HepG2 (cell line): ENCODE results near the gene SIRT7. TPM values are rescaled to one million over a fixed set of nuclear protein-coding genes. Genes with fewer than 3 reads are reported as not detected.

Experiments
- CBX5 ChIP-seq: sonication (generic); formaldehyde crosslinking; IDR thresholded peaks from 2 replicates; pipeline ENCODE4 v1.4.0; 2020; ENCODE audit warnings: missing genetic modification reagents, borderline replicate concordance
- CCDC6 ChIP-seq: sonication (generic); formaldehyde crosslinking; IDR thresholded peaks from 2 replicates; pipeline ENCODE4 v1.8.1; 2022; ENCODE audit warnings: mild to moderate bottlenecking, missing genetic modification reagents, moderate library complexity
- CENPX ChIP-seq: sonication (generic); formaldehyde crosslinking; IDR thresholded peaks from 2 replicates; pipeline ENCODE4 v1.9.0; 2021; ENCODE audit warnings: mild to moderate bottlenecking, missing genetic modification reagents, moderate library complexity
- JARID2 ChIP-seq: sonication (generic); formaldehyde crosslinking; IDR thresholded peaks from 2 replicates; pipeline ENCODE4 v1.8.1; 2023; ENCODE audit warnings: missing genetic modification reagents, inconsistent platforms; ENCODE audit not compliant: insufficient replicate concordance
- MTA1 ChIP-seq: sonication (generic); formaldehyde crosslinking; IDR thresholded peaks from 2 replicates; pipeline ENCODE4 v1.4.0; 2020; ENCODE audit warnings: missing genetic modification reagents, mild to moderate bottlenecking, borderline replicate concordance
- MXI1 ChIP-seq: IDR thresholded peaks from 3 replicates; pipeline ENCODE4 v1.6.1; 2012; ENCODE audit warnings: low read depth, low read length, inconsistent platforms, borderline replicate concordance
- PHF8 ChIP-seq: sonication (generic); formaldehyde crosslinking; IDR thresholded peaks from 2 replicates; pipeline ENCODE4 v1.5.0; 2020; ENCODE audit warnings: missing genetic modification reagents
- POGZ ChIP-seq: sonication (generic); formaldehyde crosslinking; IDR thresholded peaks from 2 replicates; pipeline ENCODE4 v1.4.0; 2020; ENCODE audit warnings: mild to moderate bottlenecking, missing genetic modification reagents
- POLR2A ChIP-seq, 2 experiments: IDR thresholded peaks; 2 replicates each; pipeline ENCODE4 v1.6.1; 2011; ENCODE audit warnings: low read depth in 2 of 2, low read length in 2 of 2, mild to moderate bottlenecking in 1 of 2, moderate library complexity in 1 of 2; ENCODE audit not compliant: insufficient read depth in 1 of 2
- SMC3 ChIP-seq: IDR thresholded peaks from 2 replicates; pipeline ENCODE4 v1.6.1; 2011; ENCODE audit warnings: low read length, improper control_type of control experiment
- SP5 ChIP-seq: IDR thresholded peaks from 2 replicates; pipeline ENCODE4 v1.6.1; 2016; ENCODE audit warnings: low read depth, borderline replicate concordance
- ZBTB3 ChIP-seq: sonication (generic); formaldehyde crosslinking; IDR thresholded peaks from 2 replicates; pipeline ENCODE4 v1.4.0; 2020; ENCODE audit warnings: low read depth, mild to moderate bottlenecking, moderate library complexity, missing genetic modification reagents, borderline replicate concordance
- ZNF101 ChIP-seq: sonication (generic); formaldehyde crosslinking; IDR thresholded peaks from 2 replicates; pipeline ENCODE4 v1.4.0; 2020; ENCODE audit warnings: mild to moderate bottlenecking, low read depth, missing genetic modification reagents, borderline replicate concordance
- ZNF121 ChIP-seq: sonication (generic); formaldehyde crosslinking; IDR thresholded peaks from 2 replicates; pipeline ENCODE4 v1.5.0; 2020; ENCODE audit warnings: mild to moderate bottlenecking, missing genetic modification reagents
- ZNF17 ChIP-seq: sonication (generic); formaldehyde crosslinking; IDR thresholded peaks from 2 replicates; pipeline ENCODE4 v1.5.0; 2020; ENCODE audit warnings: mild to moderate bottlenecking, missing genetic modification reagents
- ZNF431 ChIP-seq: sonication (generic); formaldehyde crosslinking; IDR thresholded peaks from 2 replicates; pipeline ENCODE4 v1.9.0; 2022; ENCODE audit warnings: missing genetic modification reagents, low read depth, mild to moderate bottlenecking, borderline replicate concordance
- ZNF564 ChIP-seq: sonication (generic); formaldehyde crosslinking; IDR thresholded peaks from 2 replicates; pipeline ENCODE4 v1.8.1; 2023; ENCODE audit warnings: mild to moderate bottlenecking, missing genetic modification reagents
- ZNF709 ChIP-seq: sonication (generic); formaldehyde crosslinking; IDR thresholded peaks from 2 replicates; pipeline ENCODE4 v1.5.0; 2020; ENCODE audit warnings: mild to moderate bottlenecking, missing genetic modification reagents
- polyA plus RNA-seq, 8 experiments: library from polyadenylated mRNA; depleted of rRNA in 3 of 8; stranded (reverse) in 7 of 8; unstranded in 1 of 8; fragments of >200 nt; fragmentation: Illumina TruSeq in 4 of 8; extraction: Trizol in 4 of 8; gene quantifications; 2 replicates each; pipeline versions ENCODE4 v1.2.1 to v1.2.3, GENCODE V29; 2011 to 2016; ENCODE audit warnings: low read depth in 4 of 8, missing spikeins in 1 of 8, mixed read lengths in 1 of 8; ENCODE audit not compliant: insufficient read depth in 1 of 8
- total RNA-seq, 5 experiments: library from RNA; depleted of rRNA; stranded (reverse); fragments of >200 nt; fragmentation: Illumina TruSeq; extraction: Trizol; gene quantifications; 2 replicates each; pipeline ENCODE4 v1.2.3, GENCODE V29; 2016; ENCODE audit warnings: low read depth in 1 of 5
- TF ChIP-seq, protein P1 (sequence below): sonication (generic); formaldehyde crosslinking; IDR thresholded peaks from 2 replicates; pipeline ENCODE4 v1.4.0; 2020; ENCODE audit warnings: missing genetic modification reagents
- TF ChIP-seq, protein P2 (sequence below): sonication (generic); formaldehyde crosslinking; IDR thresholded peaks from 2 replicates; pipeline ENCODE4 v1.4.0; 2020; ENCODE audit warnings: missing genetic modification reagents

Gene SIRT7
- total and polyA plus RNA-seq, 2 of the 13 experiments (the other 11 are each of a cell fraction or from before 2014, with no cell fraction given) = 8.3 to 24.8 TPM

DNA sequence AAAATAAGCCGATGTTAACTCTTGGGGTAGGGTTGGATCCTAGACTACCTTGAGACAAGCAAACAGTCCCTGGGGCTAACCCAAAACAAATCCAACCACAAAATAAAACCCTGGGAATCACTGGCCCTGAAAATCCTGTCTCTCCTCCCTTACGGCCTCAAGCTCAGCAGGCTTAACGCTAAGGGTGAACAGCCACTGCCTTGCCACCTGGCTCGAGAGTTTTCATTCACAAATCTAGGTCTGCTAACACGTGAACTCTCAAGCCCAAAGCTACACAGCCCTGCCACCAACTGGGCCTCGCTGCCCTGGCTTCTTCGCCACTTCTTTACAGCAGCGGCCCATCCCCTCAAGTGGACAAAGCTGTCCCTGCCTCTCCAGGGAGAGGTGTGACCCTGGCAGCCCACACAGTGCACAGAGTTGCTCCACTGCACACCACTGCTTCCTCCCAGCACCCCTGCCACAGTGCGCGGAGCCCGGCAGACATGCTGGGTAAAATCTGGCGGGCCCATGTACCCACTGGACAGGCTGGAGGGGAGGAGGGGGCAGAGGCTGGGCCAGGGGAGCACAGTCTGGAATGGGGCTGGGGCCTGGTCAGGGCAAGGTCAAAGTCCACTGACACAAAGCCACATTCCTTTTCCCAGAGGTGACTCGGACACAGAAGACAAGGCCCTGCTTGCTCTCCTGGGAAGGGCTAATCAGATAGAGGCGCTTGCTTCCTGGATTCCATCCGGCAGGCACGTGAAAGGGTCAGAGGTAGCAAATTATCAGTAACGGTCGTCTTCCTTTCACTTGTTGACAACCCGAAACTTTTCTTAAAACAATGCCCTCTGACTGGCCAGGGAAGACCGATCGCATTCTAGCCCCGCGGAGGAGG, 7.8 kb downstream of the SIRT7 start (continued):
- peak; percentile 85; the same call in 2 of the 3 replicates for TF ChIP-seq MXI1
- TF ChIP-seq JARID2 (CRISPR knock-in tag) = no peak
- TF ChIP-seq ZNF431 (CRISPR knock-in tag) = no peak
- TF ChIP-seq SP5 (CRISPR knock-in tag) = peak; percentile 62
- 0 out of 2 replicates have a peak, but pooled peaks have one; percentile 12 for TF ChIP-seq ZNF121
- no peak for TF ChIP-seq ZNF17 (CRISPR knock-in tag)
- peak; percentile 79; the same call in 1 of the 2 replicates for TF ChIP-seq MTA1 (CRISPR knock-in tag)
- no peak; the same call in 1 of the 2 replicates for TF ChIP-seq CCDC6 (CRISPR knock-in tag)
- TF ChIP-seq ZNF709 (CRISPR knock-in tag) = no peak; the same call in 1 of the 2 replicates
- TF ChIP-seq, protein P1, sequence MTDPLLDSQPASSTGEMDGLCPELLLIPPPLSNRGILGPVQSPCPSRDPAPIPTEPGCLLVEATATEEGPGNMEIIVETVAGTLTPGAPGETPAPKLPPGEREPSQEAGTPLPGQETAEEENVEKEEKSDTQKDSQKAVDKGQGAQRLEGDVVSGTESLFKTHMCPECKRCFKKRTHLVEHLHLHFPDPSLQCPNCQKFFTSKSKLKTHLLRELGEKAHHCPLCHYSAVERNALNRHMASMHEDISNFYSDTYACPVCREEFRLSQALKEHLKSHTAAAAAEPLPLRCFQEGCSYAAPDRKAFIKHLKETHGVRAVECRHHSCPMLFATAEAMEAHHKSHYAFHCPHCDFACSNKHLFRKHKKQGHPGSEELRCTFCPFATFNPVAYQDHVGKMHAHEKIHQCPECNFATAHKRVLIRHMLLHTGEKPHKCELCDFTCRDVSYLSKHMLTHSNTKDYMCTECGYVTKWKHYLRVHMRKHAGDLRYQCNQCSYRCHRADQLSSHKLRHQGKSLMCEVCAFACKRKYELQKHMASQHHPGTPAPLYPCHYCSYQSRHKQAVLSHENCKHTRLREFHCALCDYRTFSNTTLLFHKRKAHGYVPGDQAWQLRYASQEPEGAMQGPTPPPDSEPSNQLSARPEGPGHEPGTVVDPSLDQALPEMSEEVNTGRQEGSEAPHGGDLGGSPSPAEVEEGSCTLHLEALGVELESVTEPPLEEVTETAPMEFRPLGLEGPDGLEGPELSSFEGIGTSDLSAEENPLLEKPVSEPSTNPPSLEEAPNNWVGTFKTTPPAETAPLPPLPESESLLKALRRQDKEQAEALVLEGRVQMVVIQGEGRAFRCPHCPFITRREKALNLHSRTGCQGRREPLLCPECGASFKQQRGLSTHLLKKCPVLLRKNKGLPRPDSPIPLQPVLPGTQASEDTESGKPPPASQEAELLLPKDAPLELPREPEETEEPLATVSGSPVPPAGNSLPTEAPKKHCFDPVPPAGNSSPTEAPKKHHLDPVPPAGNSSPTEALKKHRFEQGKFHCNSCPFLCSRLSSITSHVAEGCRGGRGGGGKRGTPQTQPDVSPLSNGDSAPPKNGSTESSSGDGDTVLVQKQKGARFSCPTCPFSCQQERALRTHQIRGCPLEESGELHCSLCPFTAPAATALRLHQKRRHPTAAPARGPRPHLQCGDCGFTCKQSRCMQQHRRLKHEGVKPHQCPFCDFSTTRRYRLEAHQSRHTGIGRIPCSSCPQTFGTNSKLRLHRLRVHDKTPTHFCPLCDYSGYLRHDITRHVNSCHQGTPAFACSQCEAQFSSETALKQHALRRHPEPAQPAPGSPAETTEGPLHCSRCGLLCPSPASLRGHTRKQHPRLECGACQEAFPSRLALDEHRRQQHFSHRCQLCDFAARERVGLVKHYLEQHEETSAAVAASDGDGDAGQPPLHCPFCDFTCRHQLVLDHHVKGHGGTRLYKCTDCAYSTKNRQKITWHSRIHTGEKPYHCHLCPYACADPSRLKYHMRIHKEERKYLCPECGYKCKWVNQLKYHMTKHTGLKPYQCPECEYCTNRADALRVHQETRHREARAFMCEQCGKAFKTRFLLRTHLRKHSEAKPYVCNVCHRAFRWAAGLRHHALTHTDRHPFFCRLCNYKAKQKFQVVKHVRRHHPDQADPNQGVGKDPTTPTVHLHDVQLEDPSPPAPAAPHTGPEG = peak; percentile 82
- TF ChIP-seq PHF8 (CRISPR knock-in tag) = peak; percentile 72
- peak in 1 of 2 experiments; percentile 93; a peak in 2 of 4 replicates for TF ChIP-seq POLR2A (IDR thresholded peaks at IDR 0.05; ENCODE audit: insufficient read depth in 1 of 2, low read depth in 2 of 2, low read length in 2 of 2)
- TF ChIP-seq CBX5 = peak; percentile 90; the same call in 1 of the 2 replicates
- no peak; the same call in 1 of the 2 replicates for TF ChIP-seq SMC3
- TF ChIP-seq POGZ (CRISPR knock-in tag) = no peak; the same call in none of the 2 replicates
- TF ChIP-seq ZBTB3 (CRISPR knock-in tag) = 0 out of 2 replicates have a peak, but pooled peaks have one; percentile 65
- TF ChIP-seq, protein P2, sequence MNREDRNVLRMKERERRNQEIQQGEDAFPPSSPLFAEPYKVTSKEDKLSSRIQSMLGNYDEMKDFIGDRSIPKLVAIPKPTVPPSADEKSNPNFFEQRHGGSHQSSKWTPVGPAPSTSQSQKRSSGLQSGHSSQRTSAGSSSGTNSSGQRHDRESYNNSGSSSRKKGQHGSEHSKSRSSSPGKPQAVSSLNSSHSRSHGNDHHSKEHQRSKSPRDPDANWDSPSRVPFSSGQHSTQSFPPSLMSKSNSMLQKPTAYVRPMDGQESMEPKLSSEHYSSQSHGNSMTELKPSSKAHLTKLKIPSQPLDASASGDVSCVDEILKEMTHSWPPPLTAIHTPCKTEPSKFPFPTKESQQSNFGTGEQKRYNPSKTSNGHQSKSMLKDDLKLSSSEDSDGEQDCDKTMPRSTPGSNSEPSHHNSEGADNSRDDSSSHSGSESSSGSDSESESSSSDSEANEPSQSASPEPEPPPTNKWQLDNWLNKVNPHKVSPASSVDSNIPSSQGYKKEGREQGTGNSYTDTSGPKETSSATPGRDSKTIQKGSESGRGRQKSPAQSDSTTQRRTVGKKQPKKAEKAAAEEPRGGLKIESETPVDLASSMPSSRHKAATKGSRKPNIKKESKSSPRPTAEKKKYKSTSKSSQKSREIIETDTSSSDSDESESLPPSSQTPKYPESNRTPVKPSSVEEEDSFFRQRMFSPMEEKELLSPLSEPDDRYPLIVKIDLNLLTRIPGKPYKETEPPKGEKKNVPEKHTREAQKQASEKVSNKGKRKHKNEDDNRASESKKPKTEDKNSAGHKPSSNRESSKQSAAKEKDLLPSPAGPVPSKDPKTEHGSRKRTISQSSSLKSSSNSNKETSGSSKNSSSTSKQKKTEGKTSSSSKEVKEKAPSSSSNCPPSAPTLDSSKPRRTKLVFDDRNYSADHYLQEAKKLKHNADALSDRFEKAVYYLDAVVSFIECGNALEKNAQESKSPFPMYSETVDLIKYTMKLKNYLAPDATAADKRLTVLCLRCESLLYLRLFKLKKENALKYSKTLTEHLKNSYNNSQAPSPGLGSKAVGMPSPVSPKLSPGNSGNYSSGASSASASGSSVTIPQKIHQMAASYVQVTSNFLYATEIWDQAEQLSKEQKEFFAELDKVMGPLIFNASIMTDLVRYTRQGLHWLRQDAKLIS (CRISPR knock-in tag) = peak; percentile 81; the same call in 1 of the 2 replicates
- TF ChIP-seq CENPX (CRISPR knock-in tag) = no peak
- no peak for TF ChIP-seq ZNF101 (CRISPR knock-in tag)
- no peak for TF ChIP-seq ZNF564 (CRISPR knock-in tag)
